Measurements from ENCODE around the gene CPLANE1.
"Not testable (repeated sequence)": the region's sequence is repeated elsewhere in the genome, so short reads cannot be mapped to it uniquely, and the experiment has no call there.

Gene CPLANE1

GRCh38 chr5:37088009-37088408 lies 161.2 kb downstream of the CPLANE1 start:
- DNase-seq (no peak), ATAC-seq (replicated peaks) (no peak)
- H3K4me1 Mint-ChIP-seq: no peaks in the 10 kb centered on the region
- H3K4me3 Mint-ChIP-seq: no peak overlapping the region
- no peaks in the 10 kb centered on the region for H3K9me3 Mint-ChIP-seq
- H3K27ac Mint-ChIP-seq: no peak overlapping the region
- peaks cover 23 to 51% of the 10 kb centered on the region in 2 donors for H3K36me3 Mint-ChIP-seq
- H3K27me3 Mint-ChIP-seq: no peaks in the 10 kb centered on the region

DNA sequence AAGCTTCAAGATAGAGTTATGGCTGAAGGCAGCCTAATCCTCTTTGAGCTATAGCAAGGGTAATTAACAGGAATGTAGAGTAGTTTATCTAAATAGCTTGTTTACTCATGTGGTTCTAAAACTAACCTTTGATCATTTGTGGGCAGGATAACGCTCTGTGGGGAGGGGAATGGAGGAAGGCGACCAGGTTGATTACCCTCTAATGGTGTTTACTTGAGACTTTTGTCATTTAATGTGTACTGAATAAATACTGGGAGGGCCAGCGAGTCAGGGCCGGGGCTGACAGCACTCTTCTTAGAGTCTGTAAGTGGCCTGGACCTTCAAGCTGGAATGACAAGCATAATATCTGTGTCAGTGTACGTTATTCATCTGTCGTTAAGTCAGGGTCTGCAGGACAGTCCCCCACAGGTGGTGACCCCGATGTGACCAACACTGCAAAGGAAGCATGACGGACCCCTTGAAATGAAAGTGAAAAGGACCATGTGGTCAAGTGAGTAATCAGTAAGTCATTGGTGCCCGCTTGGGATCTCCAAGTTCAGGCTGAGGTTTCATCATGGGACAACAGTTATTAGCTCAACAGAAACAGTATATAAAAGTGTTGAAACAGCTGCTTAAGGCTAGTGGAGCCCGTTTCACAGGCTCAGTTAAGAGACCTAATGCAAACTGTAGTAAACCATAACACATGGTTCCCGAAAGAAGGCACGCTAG lies 162.6 kb downstream of the CPLANE1 start:
- H3K4me3 Mint-ChIP-seq: no peak overlapping the region
- no peaks in the 10 kb centered on the region for H3K9me3 Mint-ChIP-seq
- ATAC-seq (replicated peaks) (no peak), DNase-seq (no peak)
- no peaks in the 10 kb centered on the region for H3K4me1 Mint-ChIP-seq
- no peak overlapping the region for H3K27ac Mint-ChIP-seq
- H3K27me3 Mint-ChIP-seq: no peaks in the 10 kb centered on the region
- H3K36me3 Mint-ChIP-seq: peaks cover 23 to 50% of the 10 kb centered on the region in 2 donors

DNA sequence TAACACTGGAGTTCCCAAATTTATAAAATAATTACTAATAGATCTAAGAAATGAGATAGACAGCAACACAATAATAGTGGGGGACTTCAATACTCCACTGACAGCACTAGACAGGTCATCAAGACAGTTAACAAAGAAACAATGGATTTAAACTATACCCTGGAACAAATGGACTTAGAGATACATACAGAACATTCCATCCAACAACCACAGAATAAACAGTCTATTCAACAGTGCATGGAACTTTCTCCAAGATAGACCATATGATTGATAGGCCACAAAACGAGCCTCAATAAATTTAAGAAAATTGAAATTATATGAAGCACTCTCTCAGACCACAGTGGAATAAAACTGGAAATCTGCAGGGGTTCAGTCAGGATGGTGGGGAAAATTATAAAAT lies 163.2 kb downstream of the CPLANE1 start:
- not testable (repeated sequence) for H3K4me3 Mint-ChIP-seq; H3K27me3 Mint-ChIP-seq; H3K4me1 Mint-ChIP-seq; ATAC-seq (replicated peaks); H3K27ac Mint-ChIP-seq; DNase-seq; H3K9me3 Mint-ChIP-seq
- peaks cover 23 to 49% of the 10 kb centered on the region in 2 donors for H3K36me3 Mint-ChIP-seq

DNA sequence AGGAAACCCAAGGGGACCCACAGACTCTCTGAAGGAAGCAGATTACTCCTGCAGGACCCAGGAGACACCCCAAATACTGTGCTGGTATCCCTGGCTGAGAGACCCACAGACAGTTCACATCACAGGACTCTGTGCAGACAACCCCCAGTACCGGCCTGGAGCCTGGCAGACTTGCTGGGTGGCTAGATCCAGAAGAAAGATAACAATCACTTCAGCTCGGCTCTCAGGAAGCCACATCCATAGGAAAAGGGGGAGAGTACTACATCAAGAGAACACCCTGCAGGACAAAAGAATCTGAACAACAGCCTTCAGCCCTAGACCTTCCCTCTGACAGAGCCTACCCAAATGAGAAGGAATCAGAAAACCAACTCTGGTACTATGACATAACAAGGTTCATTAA lies 166.2 kb downstream of the CPLANE1 start:
- ATAC-seq (replicated peaks); H3K4me1 Mint-ChIP-seq; H3K9me3 Mint-ChIP-seq; H3K27me3 Mint-ChIP-seq; H3K27ac Mint-ChIP-seq; DNase-seq; H3K4me3 Mint-ChIP-seq: not testable (repeated sequence)
- peaks cover 32 to 64% of the 10 kb centered on the region in 2 donors for H3K36me3 Mint-ChIP-seq

- no peak overlapping the region for H3K4me3 Mint-ChIP-seq
- H3K27me3 Mint-ChIP-seq: no peaks in the 10 kb centered on the region
- no peaks in the 10 kb centered on the region for H3K4me1 Mint-ChIP-seq
- H3K27ac Mint-ChIP-seq: no peak overlapping the region
- DNase-seq (no peak), ATAC-seq (replicated peaks) (no peak)
- H3K9me3 Mint-ChIP-seq: peaks cover 0 to 2% of the 10 kb centered on the region in 2 donors
- peaks cover 38 to 52% of the 10 kb centered on the region in 2 donors for H3K36me3 Mint-ChIP-seq
Measured at GRCh38 chr5:37080697-37081096, 168.5 kb downstream of the CPLANE1 start.

GRCh38 chr5:37077146-37077545 lies 172.0 kb downstream of the CPLANE1 start:
- H3K4me3 Mint-ChIP-seq: no peak overlapping the region
- peaks cover 0 to 2% of the 10 kb centered on the region in 2 donors for H3K9me3 Mint-ChIP-seq
- H3K27ac Mint-ChIP-seq: no peak overlapping the region

DNA sequence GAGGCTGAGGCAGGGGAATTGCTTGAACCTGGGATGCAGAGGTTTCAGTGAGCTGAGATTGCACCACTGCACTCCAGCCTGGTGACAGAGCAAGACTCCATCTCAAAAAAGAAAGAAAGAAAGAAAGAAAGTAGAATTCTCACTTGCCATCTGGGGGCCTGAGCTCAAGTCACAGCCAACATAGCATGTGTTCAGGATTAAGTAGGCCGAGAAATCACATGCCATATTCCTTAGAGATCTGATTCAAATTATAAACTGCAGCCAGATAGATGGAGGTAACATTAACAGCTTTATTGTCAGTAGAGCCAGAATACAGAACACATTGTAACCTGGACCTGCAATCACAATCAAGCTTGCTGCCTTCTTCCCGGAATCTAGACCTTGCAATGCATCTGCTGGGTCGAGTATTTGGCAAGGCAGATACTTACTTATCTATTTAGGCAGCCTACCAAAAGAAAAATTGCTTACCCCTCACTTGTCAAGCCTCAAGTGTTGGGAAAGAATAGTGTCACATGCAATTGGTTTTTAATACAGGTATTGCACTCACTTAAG lies 173.7 kb downstream of the CPLANE1 start:
- Mint-ChIP-seq H3K9me3 (peaks cover 0 to 2% of the 10 kb centered on the region in 2 donors), H3K4me3 (no peak overlapping the region), H3K27ac (no peak overlapping the region), H3K27me3 (no peaks in the 10 kb centered on the region), H3K36me3 (peaks cover 15 to 21% of the 10 kb centered on the region in 2 donors), H3K4me1 (no peaks in the 10 kb centered on the region)
- ATAC-seq (replicated peaks) (no peak), DNase-seq (no peak)

More at GRCh38 chr5:37077146-37077545, 172.0 kb downstream of the CPLANE1 start:
- DNase-seq (no peak), ATAC-seq (replicated peaks) (no peak)
- Mint-ChIP-seq H3K4me1 (no peaks in the 10 kb centered on the region), H3K27me3 (no peaks in the 10 kb centered on the region), H3K36me3 (peaks cover 22 to 25% of the 10 kb centered on the region in 2 donors)

DNA sequence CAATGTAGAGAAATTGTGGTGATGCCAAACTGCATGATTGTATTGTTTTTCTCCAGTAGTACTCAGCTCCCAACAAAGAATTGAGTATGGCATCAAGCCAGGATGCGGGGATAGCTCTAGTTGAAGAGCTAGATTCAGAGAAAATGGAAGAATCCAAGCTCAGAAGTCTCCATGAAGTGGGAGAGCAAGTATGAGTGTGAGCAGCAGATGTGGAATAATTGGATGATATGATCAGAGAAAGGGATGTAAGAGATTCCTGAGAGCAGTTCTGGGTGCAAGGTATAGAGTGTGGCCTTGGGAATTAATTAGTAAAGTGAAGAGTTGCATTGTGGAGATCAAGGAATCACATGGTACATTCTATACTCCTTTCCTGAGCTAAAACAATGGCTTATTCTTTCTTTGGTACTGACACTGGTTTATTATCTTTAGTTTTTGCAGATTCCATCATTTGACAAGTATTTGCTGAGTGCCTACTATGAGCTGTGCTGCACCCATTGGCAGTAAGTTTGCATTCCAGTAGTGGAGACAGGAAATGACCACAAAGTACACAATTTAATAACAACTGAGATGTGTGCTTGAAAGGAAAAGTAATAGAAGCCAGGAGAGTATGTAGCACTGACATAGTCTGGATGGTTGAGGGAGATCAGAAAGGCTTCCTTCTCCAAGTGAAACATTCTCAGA lies 177.1 kb downstream of the CPLANE1 start:
- Mint-ChIP-seq H3K4me3 (no peak overlapping the region), H3K36me3 (peaks cover 0 to 5% of the 10 kb centered on the region in 2 donors), H3K4me1 (no peaks in the 10 kb centered on the region), H3K27me3 (no peaks in the 10 kb centered on the region), H3K27ac (no peak overlapping the region), H3K9me3 (no peaks in the 10 kb centered on the region)
- no peak for DNase-seq
- ATAC-seq (replicated peaks): no peak

DNA sequence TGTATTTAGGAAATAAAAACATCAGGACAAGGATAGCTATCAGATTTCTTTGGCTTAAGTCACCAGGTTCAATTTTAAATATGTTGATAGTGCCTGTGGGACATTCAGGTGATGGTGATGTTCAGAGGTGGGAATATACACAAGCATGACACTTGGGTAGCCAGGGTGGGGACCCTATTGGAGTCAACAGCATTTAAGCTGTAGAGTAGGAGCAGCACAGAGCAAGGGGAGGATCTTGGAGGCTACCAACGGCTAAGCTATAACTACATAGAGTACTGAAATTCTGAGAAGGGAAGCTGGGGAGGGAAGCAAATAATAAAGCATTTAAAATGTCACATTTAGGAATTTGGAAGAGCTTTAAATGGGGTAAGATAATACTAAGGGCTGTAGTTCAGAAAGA lies 177.7 kb downstream of the CPLANE1 start:
- no peak for DNase-seq
- ATAC-seq (replicated peaks): no peak
- H3K36me3 Mint-ChIP-seq: peaks cover 0 to 5% of the 10 kb centered on the region in 2 donors
- no peak overlapping the region for H3K27ac Mint-ChIP-seq
- no peaks in the 10 kb centered on the region for H3K27me3 Mint-ChIP-seq
- no peaks in the 10 kb centered on the region for H3K9me3 Mint-ChIP-seq
- no peak overlapping the region for H3K4me3 Mint-ChIP-seq
- H3K4me1 Mint-ChIP-seq: no peaks in the 10 kb centered on the region

DNA sequence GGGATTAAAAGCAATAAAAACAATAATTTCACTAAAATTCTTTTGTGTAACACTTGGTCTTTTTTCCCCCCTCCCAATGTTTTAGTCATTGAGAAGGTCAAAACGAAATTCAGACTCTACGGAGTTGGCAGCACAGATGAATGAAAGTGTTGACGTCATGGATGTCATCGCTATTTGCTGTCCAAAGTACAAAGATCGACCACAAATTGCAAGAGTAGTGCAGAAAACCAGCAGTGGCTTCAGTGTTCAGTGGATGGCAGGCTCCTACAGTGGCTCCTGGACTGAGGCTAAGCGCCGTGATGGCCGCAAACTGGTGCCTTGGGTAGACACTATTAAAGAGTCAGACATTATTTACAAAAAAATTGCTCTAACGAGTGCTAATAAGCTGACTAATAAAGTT lies 184.7 kb downstream of the CPLANE1 start:
- peaks cover 14 to 19% of the 10 kb centered on the region in 2 donors for H3K36me3 Mint-ChIP-seq
- no peaks in the 10 kb centered on the region for H3K4me1 Mint-ChIP-seq
- no peak overlapping the region for H3K27ac Mint-ChIP-seq
- ATAC-seq (replicated peaks) (no peak), DNase-seq (no peak)
- H3K9me3 Mint-ChIP-seq: no peaks in the 10 kb centered on the region
- H3K27me3 Mint-ChIP-seq: no peaks in the 10 kb centered on the region
- no peak overlapping the region for H3K4me3 Mint-ChIP-seq

DNA sequence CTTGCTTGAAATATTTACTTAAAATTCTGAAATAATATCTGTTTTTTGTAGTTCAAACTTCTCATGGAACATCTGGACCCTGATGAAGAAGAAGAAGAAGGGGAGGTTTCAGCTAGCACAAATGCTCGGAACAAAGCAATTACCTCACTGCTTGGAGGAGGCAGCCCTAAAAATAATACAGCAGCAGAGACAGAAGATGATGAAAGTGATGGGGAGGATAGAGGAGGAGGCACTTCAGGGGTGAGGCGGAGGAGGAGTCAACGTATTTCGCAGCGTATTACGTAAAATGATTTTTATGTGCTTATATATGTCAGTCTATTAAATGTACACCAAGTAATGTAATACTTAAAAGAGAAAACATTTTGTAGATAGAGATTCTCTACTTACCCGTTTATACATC lies 185.4 kb downstream of the CPLANE1 start:
- DNase-seq (no peak), ATAC-seq (replicated peaks) (no peak)
- H3K9me3 Mint-ChIP-seq: no peaks in the 10 kb centered on the region
- no peak overlapping the region for H3K4me3 Mint-ChIP-seq
- no peaks in the 10 kb centered on the region for H3K27me3 Mint-ChIP-seq
- no peaks in the 10 kb centered on the region for H3K4me1 Mint-ChIP-seq
- H3K36me3 Mint-ChIP-seq: peaks cover 16 to 22% of the 10 kb centered on the region in 2 donors
- H3K27ac Mint-ChIP-seq: no peak overlapping the region

- DNase-seq: no peak
- no peaks in the 10 kb centered on the region for H3K9me3 Mint-ChIP-seq
- peaks cover 23 to 33% of the 10 kb centered on the region in 2 donors for H3K36me3 Mint-ChIP-seq
- no peaks in the 10 kb centered on the region for H3K4me1 Mint-ChIP-seq
- no peaks in the 10 kb centered on the region for H3K27me3 Mint-ChIP-seq
- ATAC-seq (replicated peaks): no peak
- no peak overlapping the region for H3K4me3 Mint-ChIP-seq
- peak overlapping the region; percentile 28 for H3K27ac Mint-ChIP-seq
Measured at GRCh38 chr5:37060030-37060429, 189.1 kb downstream of the CPLANE1 start.

DNA sequence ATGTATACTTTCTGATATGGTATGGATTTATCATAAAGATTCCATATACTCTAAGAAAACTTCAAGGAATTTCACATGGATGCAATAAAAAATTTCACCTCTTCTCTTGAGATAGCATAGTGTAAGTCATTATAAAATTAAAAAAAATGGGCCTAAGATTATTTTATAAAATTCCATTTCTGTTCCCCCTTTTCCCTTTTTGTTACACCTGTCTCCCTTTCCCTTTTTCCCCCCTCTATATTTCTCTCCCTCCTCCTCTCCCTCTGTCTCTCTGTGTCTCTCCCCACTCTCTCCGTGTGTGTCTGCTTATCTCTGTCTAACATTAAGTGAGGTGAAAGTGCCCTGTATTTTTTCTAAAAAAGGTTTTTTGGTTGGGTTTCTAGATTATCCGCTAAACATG lies 192.4 kb downstream of the CPLANE1 start:
- Mint-ChIP-seq H3K36me3 (peaks cover 25 to 36% of the 10 kb centered on the region in 2 donors), H3K9me3 (no peaks in the 10 kb centered on the region), H3K4me3 (no peak overlapping the region), H3K27me3 (no peaks in the 10 kb centered on the region), H3K4me1 (no peaks in the 10 kb centered on the region), H3K27ac (no peak overlapping the region)
- ATAC-seq (replicated peaks): no peak
- DNase-seq: no peak
